Measurements from ENCODE around the gene SIRT2. TPM values are rescaled to one million over a fixed set of nuclear protein-coding genes. Genes with fewer than 3 reads are reported as not detected.

SIRT2 gene
- total RNA-seq, 1 experiment from 2014 or later, result 15.4 TPM

- intact Hi-C loops (cut with micrococcal nuclease), result no loop called here
- Histone ChIP-seq H3K4me2 (ENCODE audit: low read length) (no peak overlapping the region), H3K36me3 (ENCODE audit: control insufficient read depth in 1 of 2, insufficient read depth in 2 of 2, low read length in 2 of 2) (no peaks in the 10 kb centered on the region), H3K9me3 (ENCODE audit: control insufficient read depth in 1 of 2, insufficient read depth in 1 of 2, low read depth in 1 of 2, low read length in 2 of 2) (no peaks in the 10 kb centered on the region), H3K27me3 (ENCODE audit: insufficient read depth, low read length) (no peaks in the 10 kb centered on the region), H4K20me1 (ENCODE audit: insufficient read depth) (no peaks in the 10 kb centered on the region), H3K79me2 (ENCODE audit: insufficient read depth, low read length) (no peaks in the 10 kb centered on the region), H3K4me1 (ENCODE audit: control insufficient read depth in 1 of 2, insufficient read depth in 2 of 2, low read length in 2 of 2) (peaks cover 12 to 16% of the 10 kb centered on the region in 2 experiments; a peak in 3 of 4 replicates), H3K4me3 (replicated peaks in 1 of 2; ENCODE audit: low read depth in 1 of 2, low read length in 2 of 2) (no peak overlapping the region), H3K9me2 (ENCODE audit: insufficient read depth) (no peaks in the 10 kb centered on the region), H3K9ac (ENCODE audit: low read length) (no peak overlapping the region), H3K27ac (ENCODE audit: low read depth, low read length) (no peak overlapping the region), H2AFZ (ENCODE audit: low read depth, low read length, poor library complexity, severe bottlenecking) (no peak overlapping the region)
- ATAC-seq (no peak), DNase-seq (ENCODE audit: low read depth, low spot score) (no peak)
- ChIA-PET RAD21 (ENCODE audit: low non-redundant PET in 1 of 2, low total read pairs in 2 of 2, uncharacterized antibody in 2 of 2, unreplicated experiment in 2 of 2) (no interaction called here), CTCF (no interaction called here), POLR2A (no interaction called here)
- BruUV-seq (replicated peaks), result no TSS peak
- TF ChIP-seq YY1 (IDR thresholded peaks at IDR 0.05; ENCODE audit: extremely low read depth, insufficient replicate concordance, low read depth, low read length) (no peak), ZNF274 (IDR thresholded peaks at IDR 0.05; ENCODE audit: low read depth, low read length) (no peak), SRF (IDR thresholded peaks at IDR 0.05; ENCODE audit: low read depth) (no peak), ZBTB33 (IDR thresholded peaks at IDR 0.05; ENCODE audit: extremely low read depth, insufficient replicate concordance, low read length) (no peak), POLR2A (IDR thresholded peaks at IDR 0.05; ENCODE audit: borderline replicate concordance, extremely low read depth, insufficient read depth, insufficient read length) (no peak), CBX3 (IDR thresholded peaks at IDR 0.05; ENCODE audit: low read depth) (no peak), SIN3A (IDR thresholded peaks at IDR 0.05; ENCODE audit: low read depth) (no peak), SP1 (IDR thresholded peaks at IDR 0.05; ENCODE audit: low read depth) (no peak), JUND (IDR thresholded peaks at IDR 0.05) (no peak), REST (IDR thresholded peaks at IDR 0.05; ENCODE audit: low read depth) (no peak), EZH2 (IDR thresholded peaks at IDR 0.05) (no peak), MAX (IDR thresholded peaks at IDR 0.05) (no peak), FOSL1 (IDR thresholded peaks at IDR 0.05; ENCODE audit: low read depth) (no peak), POLR2AphosphoS5 (IDR thresholded peaks at IDR 0.05; ENCODE audit: low read depth, low read length) (no peak), EZH2phosphoT487 (IDR thresholded peaks at IDR 0.05; ENCODE audit: borderline replicate concordance) (no peak)
Measured at GRCh38 chr19:38880882-38881609, 18.4 kb downstream of the SIRT2 start.

Data from HCT116 (cell line).